ENCODE measurements around the gene USP24. TPM values are rescaled to one million over a fixed set of nuclear protein-coding genes. Genes with fewer than 3 reads are reported as not detected.

USP24 gene
- total RNA-seq, 1 donor from 2014 or later, result 57.1 TPM

DNA sequence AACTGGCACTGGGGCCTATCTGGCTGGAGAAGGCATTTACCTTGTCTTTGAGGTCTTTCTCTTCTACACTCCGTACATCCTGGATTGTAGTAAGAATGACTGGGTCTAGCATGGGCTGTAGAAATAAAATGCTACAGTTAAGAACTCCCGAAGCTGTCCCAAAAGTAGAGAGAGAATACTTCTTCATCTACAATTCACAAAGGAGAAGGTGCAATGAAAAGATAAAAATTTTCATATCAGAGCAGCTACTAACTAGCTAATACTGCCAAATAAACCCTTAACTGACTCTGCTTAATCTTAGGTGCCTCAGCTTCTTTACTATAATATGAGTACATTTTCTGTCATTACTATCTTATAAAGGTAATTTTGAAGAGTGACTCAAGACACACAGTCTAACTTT is 55.6 kb downstream of the USP24 start:
- Mint-ChIP-seq H3K9me3 (ENCODE audit: low read depth) (no peaks in the 10 kb centered on the region), H3K27ac (no peak overlapping the region), H3K36me3 (ENCODE audit: insufficient read depth) (peaks cover 12% of the 10 kb centered on the region), H3K27me3 (no peaks in the 10 kb centered on the region), H3K4me1 (ENCODE audit: low read depth) (no peaks in the 10 kb centered on the region), H3K4me3 (ENCODE audit: low read depth) (no peak overlapping the region)
- no peak for TF ChIP-seq CTCF (IDR thresholded peaks at IDR 0.05; ENCODE audit: unreplicated experiment)
- DNase-seq (ENCODE audit: low spot score, unreplicated experiment), result no peak

DNA sequence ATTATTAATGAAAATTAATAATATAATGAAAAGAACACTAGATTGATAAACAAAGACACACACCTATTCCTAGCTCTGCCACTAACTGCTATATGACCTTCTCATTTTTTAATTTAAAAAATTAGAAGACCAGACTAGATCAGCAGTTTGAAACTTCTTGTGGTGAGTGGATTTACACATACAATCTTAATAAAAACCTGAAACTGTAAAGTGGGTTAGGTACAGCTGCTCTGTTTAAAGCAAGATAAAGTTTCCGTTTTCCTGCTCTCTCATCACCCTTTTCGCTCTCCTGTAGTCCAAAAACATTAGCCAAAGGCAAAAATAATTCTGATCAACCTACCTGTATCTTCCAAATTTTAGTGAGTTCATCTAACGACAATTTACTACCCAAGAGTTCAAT is 58.6 kb downstream of the USP24 start:
- H3K27ac Mint-ChIP-seq, result no peak overlapping the region
- no peaks in the 10 kb centered on the region for H3K9me3 Mint-ChIP-seq (ENCODE audit: low read depth)
- no peak for TF ChIP-seq CTCF (IDR thresholded peaks at IDR 0.05; ENCODE audit: unreplicated experiment)
- DNase-seq (ENCODE audit: low spot score, unreplicated experiment), result no peak
- H3K36me3 Mint-ChIP-seq (ENCODE audit: insufficient read depth), result peaks cover 19% of the 10 kb centered on the region
- H3K27me3 Mint-ChIP-seq, result no peaks in the 10 kb centered on the region
- H3K4me1 Mint-ChIP-seq (ENCODE audit: low read depth), result no peaks in the 10 kb centered on the region
- no peak overlapping the region for H3K4me3 Mint-ChIP-seq (ENCODE audit: low read depth)

DNA sequence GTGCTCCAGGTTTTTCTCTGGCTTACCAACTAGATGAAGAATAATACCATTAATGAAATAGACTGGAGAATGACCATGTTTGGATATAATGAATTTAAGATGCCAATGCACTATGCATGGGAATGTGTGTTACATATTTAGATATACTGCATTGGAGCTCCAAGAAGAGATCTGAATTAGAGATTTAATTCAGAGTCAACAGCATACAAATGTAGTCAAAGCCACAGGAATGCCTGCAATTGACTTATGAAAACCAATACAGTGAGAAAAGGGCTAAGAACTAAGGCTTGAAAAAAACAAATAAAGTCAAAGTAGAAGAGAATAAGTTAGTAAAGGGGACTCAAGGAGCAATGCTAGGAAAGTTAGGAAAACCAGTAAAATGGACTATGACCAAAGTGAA is 59.1 kb downstream of the USP24 start:
- Mint-ChIP-seq H3K27ac (peak overlapping the region; percentile 47), H3K27me3 (no peaks in the 10 kb centered on the region), H3K9me3 (ENCODE audit: low read depth) (no peaks in the 10 kb centered on the region), H3K4me3 (ENCODE audit: low read depth) (no peak overlapping the region), H3K36me3 (ENCODE audit: insufficient read depth) (peaks cover 19% of the 10 kb centered on the region), H3K4me1 (ENCODE audit: low read depth) (no peaks in the 10 kb centered on the region)
- TF ChIP-seq CTCF (IDR thresholded peaks at IDR 0.05; ENCODE audit: unreplicated experiment), result no peak
- DNase-seq (ENCODE audit: low spot score, unreplicated experiment), result no peak

DNA sequence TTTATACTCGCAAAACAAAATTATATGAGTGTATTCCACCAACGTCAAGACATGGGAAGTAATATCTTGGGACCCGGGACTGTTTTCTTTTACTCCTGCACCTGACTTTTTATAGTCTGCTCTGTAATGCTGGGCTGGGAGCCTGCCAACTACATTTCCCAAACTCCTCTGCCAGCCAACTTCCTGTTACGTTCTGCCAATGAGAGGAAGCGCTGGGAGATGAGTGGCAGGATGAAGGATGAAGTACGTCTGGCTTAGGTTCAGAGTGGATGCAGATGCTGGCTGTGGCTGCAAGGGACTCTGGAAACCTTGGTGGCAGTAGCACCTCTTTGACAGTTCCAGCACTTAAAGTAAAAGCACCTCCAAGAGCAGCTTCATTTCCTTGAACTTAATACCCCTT is 59.6 kb downstream of the USP24 start:
- no peak for DNase-seq (ENCODE audit: low spot score, unreplicated experiment)
- no peaks in the 10 kb centered on the region for H3K4me1 Mint-ChIP-seq (ENCODE audit: low read depth)
- peaks cover 19% of the 10 kb centered on the region for H3K36me3 Mint-ChIP-seq (ENCODE audit: insufficient read depth)
- no peak overlapping the region for H3K4me3 Mint-ChIP-seq (ENCODE audit: low read depth)
- peak overlapping the region; percentile 47 for H3K27ac Mint-ChIP-seq
- TF ChIP-seq CTCF (IDR thresholded peaks at IDR 0.05; ENCODE audit: unreplicated experiment), result no peak
- H3K27me3 Mint-ChIP-seq, result no peaks in the 10 kb centered on the region
- no peaks in the 10 kb centered on the region for H3K9me3 Mint-ChIP-seq (ENCODE audit: low read depth)

- no peaks in the 10 kb centered on the region for H3K27me3 Mint-ChIP-seq
- H3K4me1 Mint-ChIP-seq (ENCODE audit: low read depth), result no peaks in the 10 kb centered on the region
- no peak for DNase-seq (ENCODE audit: low spot score, unreplicated experiment)
- H3K27ac Mint-ChIP-seq, result no peak overlapping the region
- H3K4me3 Mint-ChIP-seq (ENCODE audit: low read depth), result no peak overlapping the region
- H3K36me3 Mint-ChIP-seq (ENCODE audit: insufficient read depth), result peaks cover 17% of the 10 kb centered on the region
- no peak for TF ChIP-seq CTCF (IDR thresholded peaks at IDR 0.05; ENCODE audit: unreplicated experiment)
- H3K9me3 Mint-ChIP-seq (ENCODE audit: low read depth), result no peaks in the 10 kb centered on the region
Measured at GRCh38 chr1:55154616-55155015, 60.5 kb downstream of the USP24 start.
